Measurements from ENCODE around the gene FOXO1.

FOXO1 gene

DNA sequence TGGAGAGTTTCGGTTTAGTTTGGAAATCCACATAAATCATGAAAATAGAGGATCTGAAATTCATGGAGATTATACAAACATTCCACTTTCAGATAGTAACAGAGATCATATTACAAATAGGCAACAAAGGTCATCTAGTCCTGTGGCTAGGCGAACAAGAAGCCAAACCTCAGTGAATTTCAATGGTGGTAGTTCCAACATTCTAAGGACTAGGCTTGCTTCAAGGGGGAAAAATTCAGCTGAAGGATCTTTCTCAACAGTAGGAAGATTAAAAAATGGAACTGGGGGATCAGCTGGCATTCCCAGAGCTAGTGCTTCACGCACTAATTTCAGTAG lies 47.0 kb downstream of the FOXO1 start:
- no peak overlapping the region for H3K4me3 ChIP-seq (replicated peaks; ENCODE audit: low read depth, low read length)
- no peak for DNase-seq (ENCODE audit: extremely low read depth, low read depth)
- TF ChIP-seq, protein P1, sequence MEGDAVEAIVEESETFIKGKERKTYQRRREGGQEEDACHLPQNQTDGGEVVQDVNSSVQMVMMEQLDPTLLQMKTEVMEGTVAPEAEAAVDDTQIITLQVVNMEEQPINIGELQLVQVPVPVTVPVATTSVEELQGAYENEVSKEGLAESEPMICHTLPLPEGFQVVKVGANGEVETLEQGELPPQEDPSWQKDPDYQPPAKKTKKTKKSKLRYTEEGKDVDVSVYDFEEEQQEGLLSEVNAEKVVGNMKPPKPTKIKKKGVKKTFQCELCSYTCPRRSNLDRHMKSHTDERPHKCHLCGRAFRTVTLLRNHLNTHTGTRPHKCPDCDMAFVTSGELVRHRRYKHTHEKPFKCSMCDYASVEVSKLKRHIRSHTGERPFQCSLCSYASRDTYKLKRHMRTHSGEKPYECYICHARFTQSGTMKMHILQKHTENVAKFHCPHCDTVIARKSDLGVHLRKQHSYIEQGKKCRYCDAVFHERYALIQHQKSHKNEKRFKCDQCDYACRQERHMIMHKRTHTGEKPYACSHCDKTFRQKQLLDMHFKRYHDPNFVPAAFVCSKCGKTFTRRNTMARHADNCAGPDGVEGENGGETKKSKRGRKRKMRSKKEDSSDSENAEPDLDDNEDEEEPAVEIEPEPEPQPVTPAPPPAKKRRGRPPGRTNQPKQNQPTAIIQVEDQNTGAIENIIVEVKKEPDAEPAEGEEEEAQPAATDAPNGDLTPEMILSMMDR (IDR thresholded peaks at IDR 0.05; ENCODE audit: low read depth, low read length, missing control alignments): no peak

DNA sequence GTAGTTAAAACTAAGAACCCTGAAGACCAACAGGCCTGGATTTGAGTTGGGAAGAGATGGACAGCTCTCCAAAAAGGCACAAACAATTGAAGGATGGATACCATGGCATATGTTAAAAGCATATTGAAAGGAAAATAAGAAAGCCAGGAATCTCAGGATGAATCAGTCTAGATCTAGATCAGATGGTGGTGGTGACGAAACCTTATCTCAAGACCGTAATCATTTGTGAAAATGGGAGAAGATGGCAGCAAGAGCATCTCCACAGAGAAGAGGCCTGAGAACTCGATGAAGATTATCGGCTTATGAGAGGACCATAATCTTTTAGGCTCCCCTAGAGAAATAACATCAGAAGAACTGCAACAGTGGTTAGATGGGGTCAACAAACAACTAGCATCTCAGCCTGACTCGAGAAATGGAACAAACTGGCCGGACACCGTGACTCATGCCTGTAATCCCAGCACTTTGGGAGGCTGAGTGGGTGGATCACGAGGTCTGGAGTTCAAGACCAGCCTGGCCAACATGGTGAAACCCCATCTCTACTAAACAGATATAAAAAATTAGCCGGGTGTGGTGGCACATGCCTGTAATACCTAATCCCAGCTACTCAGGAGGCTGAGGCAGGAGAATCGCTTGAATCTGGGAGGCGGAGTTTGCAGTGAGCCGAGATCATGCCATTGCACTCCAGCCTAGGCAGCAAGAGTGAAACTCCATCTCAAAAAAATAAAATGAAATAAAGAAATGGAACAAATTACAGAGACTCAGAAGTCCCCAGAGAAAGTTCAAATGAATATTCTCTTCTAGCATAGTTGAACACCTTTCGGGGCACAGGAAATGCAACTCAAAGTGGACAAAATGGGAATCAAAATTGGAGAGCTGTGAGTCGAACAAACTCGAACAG lies 47.6 kb downstream of the FOXO1 start:
- DNase-seq (ENCODE audit: extremely low read depth, low read depth): no peak
- TF ChIP-seq, protein P1 (IDR thresholded peaks at IDR 0.05; ENCODE audit: low read depth, low read length, missing control alignments): no peak

DNA sequence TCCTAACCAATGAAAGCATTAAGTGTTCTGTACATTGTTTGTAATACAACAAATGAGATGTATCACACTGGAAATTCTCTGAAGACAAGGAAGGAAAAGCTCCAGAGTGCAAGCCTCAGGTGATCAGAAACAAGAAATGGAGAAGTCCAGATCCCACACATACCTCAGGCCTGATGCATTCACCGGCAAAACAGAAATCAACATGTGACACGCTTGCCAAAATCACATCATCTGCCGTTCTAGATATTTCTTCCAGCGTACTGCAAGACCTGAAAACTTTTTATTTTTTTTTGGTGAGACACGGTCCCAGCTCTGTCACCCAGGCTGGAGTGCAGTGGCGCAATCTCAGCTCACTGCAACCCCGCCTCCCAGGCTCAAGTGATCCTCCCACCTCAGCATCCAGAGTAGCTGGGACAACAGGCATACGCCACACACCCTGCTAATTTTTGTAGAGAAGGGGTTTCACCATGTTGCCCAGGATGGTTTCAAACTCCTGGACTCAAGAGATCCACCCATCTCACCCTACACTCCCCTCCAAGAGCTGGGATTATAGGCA lies 48.6 kb downstream of the FOXO1 start:
- TF ChIP-seq, protein P1 (IDR thresholded peaks at IDR 0.05; ENCODE audit: low read depth, low read length, missing control alignments): no peak
- no peak overlapping the region for H3K4me3 ChIP-seq (replicated peaks; ENCODE audit: low read depth, low read length)
- DNase-seq (ENCODE audit: extremely low read depth, low read depth): no peak

More for the DNA sequence above, 47.6 kb downstream of the FOXO1 start:
- H3K4me3 ChIP-seq (replicated peaks; ENCODE audit: low read depth, low read length): no peak overlapping the region

DNA sequence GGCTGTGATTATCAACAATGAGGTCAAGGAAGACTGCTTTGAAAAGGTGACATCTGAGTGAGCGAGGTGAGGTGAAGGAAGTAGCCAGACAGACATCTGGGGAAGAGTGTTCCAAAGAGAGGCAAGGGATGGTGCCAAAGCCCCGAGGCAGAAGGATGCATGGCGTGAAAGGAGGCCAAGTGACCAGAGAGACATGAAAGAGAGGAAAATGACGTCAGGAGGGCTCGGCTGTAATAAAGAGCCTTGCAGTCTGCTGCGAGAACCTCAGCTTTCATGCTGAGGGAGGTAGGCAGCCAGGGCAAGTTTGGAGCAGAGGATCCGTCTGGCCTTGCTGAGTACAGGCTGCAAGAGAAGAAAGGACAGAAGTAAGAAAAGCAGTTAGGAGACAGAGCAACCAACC lies 50.8 kb downstream of the FOXO1 start:
- TF ChIP-seq, protein P1 (IDR thresholded peaks at IDR 0.05; ENCODE audit: low read depth, low read length, missing control alignments): no peak
- H3K4me3 ChIP-seq (replicated peaks; ENCODE audit: low read depth, low read length): no peak overlapping the region
- no peak for DNase-seq (ENCODE audit: extremely low read depth, low read depth)

DNA sequence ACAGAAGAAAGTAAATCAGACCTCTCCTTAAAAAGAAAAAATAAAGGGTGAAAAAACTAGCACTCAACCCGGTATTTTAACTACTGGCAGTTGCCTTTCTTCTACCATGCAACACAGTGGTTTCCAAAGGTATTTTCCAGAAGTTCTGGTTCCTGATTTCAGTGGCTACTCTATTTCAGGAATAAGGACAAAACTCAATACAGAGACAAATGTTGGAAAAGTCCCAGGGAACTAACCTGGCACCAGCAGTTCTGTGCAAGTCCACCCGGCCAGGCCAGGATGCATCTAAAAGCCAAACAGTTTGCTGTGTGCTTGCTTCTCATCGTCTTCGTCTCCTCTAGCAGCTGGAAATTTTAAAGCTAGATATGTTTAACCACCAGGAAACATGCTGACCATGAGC lies 52.5 kb downstream of the FOXO1 start:
- no peak for DNase-seq (ENCODE audit: extremely low read depth, low read depth)
- H3K4me3 ChIP-seq (replicated peaks; ENCODE audit: low read depth, low read length): no peak overlapping the region
- TF ChIP-seq, protein P1 (IDR thresholded peaks at IDR 0.05; ENCODE audit: low read depth, low read length, missing control alignments): no peak

DNA sequence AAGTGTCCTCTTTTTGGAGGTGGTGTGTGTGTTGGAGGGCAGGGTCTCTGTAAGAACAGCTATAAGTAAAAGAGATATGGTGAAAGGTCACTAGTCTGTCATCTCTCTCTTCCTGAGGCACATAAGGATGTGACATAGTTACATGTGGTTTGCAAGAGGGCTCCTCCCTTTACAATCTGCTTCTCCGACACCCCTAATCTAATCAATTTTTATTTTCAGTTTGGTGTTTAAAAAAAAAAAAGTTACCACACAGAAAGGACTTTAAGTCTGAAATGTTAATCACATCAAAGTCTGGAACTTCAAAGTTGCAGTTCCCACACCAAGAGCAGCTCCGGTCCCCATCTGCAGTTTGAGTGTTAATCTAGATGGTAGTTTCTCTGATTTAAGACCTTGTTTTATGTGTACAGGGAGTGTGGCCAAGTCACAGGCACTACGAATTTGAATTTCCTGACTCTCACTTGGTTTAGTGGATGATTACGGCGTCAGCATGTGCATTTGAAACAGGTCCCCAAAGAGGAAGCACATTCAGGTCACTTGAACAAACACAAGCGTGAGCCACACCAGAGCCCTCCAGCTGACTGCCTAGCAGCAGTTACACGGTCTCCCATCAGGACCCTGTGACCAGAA lies 53.1 kb downstream of the FOXO1 start:
- H3K4me3 ChIP-seq (replicated peaks; ENCODE audit: low read depth, low read length): no peak overlapping the region
- TF ChIP-seq, protein P1 (IDR thresholded peaks at IDR 0.05; ENCODE audit: low read depth, low read length, missing control alignments): no peak
- no peak for DNase-seq (ENCODE audit: extremely low read depth, low read depth)

Data from HFF-Myc (cell line).